A204.1 (cell line): ENCODE data around the gene FAM117B.
"Not testable (repeated sequence)": the region's sequence is repeated elsewhere in the genome, so short reads cannot be mapped to it uniquely, and the experiment has no call there.

ENCODE experiments used
- FAIRE-seq: peaks from 2 replicates; lab custom pipeline; 2012; peaks lifted over from hg19 to GRCh38; lab: Jason Lieb, UNC

FAM117B gene

DNA sequence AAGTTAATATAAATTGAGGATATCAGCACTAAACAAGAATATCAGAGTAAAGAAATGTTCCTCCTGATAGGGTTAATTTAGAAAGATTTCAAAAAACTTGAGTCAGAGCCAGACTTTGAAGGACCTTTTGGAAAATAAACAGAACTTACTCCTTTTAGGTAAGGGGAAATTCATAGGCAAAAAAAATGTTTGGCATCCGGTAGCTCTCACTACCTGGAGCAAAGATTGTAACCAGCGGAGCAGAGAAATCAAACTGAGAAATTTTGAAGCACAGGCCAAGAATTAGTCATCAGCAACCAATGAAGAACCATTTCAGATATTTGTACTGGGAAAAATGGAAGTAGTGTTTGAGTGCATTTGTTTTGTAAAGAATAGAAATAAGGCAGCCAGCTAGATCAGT is 123.8 kb downstream of the FAM117B start:
- FAIRE-seq, result no peak

DNA sequence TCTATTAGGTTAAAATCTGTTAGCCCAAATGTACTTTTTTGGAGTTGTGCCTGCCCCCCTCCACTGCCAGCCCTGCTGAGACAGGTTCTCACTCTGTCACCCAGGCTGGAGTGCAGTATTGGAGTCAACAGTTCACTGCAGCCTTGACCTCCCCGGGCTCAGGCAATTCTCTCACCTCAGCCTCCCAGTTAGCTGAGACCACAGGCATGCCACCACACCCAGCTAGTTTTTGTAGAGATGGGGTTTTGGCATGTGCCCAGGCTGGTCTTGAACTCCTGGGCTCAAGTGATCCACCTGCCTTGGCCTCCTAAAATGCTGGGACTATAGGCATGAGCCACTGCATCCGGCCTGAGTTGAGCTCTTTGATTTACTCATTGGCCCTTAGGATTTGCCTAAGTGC is 126.1 kb downstream of the FAM117B start:
- no peak for FAIRE-seq

DNA sequence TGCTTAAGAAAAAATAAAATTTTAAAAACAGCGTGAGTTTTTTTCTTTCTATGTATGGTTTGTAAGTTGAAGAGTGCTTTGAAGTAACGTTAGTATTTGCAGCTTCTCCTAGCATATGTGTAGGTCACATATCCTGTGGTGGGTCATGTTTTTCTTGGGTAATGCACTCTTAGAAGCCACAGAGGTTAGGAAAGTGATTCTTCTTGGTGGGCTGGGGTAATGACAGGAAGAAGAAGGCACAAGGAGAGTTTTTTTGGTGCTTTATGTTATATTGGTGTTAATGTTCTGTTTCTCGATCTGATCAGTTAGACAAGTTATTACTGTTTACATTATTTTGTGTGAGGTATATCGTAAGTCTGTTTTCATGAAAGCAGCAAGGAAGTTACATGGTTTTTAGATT is 127.8 kb downstream of the FAM117B start:
- no peak for FAIRE-seq

DNA sequence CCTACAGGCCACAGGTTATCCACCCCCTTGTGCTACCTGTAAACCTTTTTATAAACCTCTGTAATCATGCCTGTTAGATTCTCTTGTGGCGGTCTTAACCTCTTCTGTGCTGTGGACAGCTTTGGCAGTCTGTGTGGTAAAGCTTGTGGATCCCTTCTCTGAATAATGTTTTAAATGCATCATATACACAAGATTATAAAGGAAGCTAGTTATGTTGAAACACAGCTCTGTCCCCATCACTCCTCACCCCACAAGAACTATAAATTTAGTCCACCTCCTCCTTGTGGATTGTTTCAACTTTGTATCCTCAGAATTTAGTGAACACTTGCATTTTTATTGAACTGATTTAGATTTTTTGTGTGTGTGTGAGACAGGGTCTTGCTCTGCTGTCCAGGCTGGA is 129.1 kb downstream of the FAM117B start:
- FAIRE-seq, result no peak

DNA sequence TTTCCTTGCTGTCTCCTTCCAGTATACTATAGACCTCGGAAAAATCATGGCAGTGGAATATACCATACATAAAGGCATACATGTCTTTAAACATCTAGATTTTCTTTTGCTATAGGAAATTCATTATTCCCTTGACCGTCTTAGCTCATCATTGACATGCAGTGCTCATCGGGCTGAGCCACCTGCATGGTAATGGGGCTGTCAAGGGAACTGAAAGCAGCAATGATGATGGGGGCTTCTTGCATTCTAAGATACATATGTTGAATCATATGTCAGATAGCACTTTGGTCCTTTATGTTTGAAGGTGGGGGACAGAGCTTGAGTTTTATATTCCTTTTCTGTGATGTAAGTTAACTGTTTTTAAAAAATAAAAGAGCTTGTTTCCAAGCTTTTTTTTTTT is 130.2 kb downstream of the FAM117B start:
- no peak for FAIRE-seq

DNA sequence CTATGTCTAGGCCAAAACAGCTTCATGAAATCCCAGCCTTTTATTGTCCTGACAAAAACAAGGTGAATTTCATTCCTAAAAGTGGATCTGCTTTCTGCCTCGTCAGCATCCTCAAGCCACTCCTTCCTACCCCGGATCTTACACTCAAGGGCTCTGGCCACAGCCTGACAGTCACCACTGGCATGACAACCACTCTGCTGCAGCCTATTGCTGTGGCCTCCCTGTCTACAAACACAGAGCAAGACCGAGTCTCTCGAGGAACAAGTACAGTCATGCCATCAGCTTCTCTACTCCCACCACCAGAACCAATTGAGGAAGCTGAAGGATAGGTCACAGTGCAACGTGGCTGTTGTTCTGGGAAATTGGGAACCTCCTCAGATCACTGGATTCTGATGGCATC is 130.7 kb downstream of the FAM117B start:
- FAIRE-seq, result no peak

DNA sequence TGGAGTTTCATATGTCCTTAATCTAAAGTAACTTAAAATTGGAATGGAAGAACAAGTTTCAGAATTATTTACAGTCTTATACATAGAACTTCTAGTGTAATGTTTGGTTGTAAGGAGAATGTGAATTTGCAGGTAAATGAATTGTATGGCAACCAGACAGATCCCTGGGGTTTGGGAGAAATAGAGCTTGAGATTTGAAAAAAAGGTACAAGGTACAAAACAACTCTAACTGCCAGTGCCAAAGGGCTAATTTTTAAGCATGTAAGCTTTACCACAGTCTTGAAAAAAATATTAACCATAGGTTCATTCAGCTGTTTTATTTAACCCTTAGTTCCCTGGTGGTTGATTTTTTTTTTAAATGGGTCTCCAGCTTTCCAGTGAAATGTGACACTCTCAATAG is 133.5 kb downstream of the FAM117B start:
- FAIRE-seq, result no peak

DNA sequence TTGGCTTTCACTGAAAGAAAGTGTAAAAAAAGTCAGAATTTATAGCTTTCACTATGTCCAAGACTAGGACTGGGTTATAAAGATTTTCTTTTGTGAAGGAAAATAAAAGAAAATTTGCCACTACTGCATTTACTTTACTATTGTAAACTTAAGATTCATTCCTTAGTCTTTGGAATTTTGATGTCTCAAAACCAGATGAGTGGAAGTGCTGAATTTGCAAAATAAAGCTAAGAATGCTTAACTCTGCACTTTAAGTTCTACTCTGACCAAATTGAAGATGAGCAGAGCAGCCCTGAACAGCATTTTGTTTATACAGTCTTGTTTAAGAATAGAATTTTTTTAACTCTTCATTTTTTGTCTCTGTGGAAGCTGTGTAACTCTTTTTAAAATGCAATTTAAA is 134.4 kb downstream of the FAM117B start:
- FAIRE-seq, result no peak

DNA sequence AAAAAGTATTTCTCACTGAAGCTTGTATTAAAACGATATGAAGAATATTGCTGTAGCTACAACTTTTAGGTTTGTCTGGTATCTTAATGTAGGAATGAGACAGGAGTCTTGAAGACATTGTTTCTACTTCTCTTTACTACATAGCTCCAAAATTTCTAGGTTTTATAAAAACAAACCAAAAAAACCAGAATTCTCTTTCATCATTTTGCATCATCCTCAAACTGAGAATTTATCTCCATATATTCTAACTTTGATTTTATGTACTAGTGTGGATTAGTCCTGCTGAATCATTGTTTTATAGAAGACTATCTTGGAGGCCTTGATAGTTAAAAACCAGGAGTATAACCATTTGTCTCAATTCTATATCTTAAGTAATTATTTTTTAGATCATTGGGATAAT is 136.6 kb downstream of the FAM117B start:
- FAIRE-seq, result no peak

GRCh38 chr2:202771741-202772460 is 137.1 kb downstream of the FAM117B start:
- FAIRE-seq, result no peak

DNA sequence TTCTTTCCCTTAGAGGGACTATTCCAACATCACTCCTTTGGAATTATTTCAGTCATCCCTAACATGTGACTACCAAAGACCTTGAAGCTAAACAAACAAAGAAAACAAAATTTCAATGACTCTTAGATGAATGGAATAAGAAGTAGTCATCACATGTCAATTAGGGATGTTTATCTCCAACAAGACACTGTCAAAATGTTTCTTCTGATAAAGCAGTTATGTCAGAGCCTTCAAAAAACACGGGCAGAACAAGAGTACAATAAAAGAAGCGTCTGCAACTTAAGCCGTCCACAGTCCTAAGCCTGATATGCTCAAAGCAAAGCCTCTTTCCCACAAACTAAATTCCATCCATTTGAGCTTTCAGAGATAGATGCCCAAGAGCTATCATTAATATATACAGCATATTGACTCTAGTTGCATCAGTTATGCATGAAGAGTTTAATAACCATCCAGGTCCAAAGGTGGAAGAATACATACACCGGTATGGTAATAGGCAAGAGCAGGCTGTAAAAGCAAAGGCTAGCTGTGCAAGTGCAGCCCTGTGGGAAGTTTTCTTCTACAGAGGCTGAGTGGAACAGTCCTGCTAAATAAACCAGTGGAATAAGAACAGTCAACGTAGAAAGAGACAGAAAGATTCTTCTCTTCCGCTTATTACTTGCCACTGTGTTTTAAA is 138.7 kb downstream of the FAM117B start:
- no peak for FAIRE-seq

- FAIRE-seq, result no peak
Observed at GRCh38 chr2:202774104-202774503, 139.3 kb downstream of the FAM117B start.

DNA sequence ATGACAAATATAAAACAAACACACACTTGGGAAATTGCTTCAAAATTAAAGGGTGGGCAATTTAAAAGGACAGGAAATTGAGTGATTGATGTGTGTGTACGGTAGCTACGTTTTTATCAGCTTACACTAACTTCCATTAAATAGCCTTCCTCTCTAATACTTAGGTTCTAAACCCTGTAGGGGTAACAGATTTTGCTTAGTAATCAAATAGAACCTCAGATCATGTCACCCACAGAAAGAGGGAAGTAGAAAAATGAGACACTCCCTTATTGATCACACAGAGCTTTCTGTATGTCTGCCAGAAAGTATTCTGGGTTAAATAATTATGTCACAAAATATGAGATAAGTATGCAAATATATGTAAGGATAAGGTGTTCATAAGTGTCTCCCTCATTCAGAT is 143.4 kb downstream of the FAM117B start:
- no peak for FAIRE-seq

GRCh38 chr2:202780514-202781021 is 145.8 kb downstream of the FAM117B start:
- no peak for FAIRE-seq

DNA sequence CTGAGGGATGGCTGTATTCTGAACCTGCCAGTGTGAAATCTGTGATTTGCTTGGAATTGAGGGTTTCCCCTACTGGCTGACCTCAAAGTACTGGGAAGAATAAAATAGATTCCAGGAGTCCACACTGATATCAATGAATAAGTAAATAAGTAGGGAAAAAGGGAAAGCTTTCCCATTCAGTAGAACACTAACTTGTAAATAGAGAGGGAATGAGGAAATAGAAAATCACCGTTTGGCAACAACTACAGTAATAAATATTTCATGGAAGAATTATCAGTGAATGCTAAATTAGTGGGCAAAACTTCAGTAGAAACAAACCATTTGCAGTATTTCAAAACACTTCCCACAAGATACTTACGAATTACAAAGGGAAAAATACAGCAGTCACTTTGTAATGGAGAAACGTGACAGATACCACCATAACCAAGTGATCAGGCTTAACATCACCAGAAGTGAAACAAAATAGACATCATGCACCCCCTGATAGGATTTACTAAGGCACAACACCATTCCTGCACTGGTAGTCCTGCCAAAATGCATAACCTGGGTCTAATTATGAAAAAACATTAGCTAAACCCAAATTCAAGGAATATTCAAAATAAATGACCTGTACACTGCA is 148.3 kb downstream of the FAM117B start:
- FAIRE-seq, result no peak

- FAIRE-seq, result no peak
Observed at GRCh38 chr2:202786842-202787241, 152.1 kb downstream of the FAM117B start.

GRCh38 chr2:202790676-202791075 is 155.9 kb downstream of the FAM117B start:
- no peak for FAIRE-seq

DNA sequence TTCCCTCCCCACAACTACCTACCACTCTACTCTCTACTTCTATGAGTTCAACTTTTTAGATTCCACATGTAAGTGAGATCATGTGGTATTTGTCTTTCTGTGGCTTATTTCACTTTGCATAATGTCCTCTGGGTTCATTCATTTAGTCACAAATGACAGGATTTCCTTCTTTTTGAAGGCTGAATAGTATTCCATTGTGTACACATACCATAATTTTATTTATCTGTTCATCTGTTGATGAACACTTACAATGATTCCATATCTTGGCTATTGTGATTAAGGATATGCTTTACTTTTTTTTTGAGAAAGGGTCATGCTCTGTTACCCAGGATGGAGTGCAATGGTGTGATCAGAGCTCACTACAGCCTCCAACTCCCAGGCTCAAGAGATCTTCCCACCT is 163.2 kb downstream of the FAM117B start:
- no peak for FAIRE-seq

DNA sequence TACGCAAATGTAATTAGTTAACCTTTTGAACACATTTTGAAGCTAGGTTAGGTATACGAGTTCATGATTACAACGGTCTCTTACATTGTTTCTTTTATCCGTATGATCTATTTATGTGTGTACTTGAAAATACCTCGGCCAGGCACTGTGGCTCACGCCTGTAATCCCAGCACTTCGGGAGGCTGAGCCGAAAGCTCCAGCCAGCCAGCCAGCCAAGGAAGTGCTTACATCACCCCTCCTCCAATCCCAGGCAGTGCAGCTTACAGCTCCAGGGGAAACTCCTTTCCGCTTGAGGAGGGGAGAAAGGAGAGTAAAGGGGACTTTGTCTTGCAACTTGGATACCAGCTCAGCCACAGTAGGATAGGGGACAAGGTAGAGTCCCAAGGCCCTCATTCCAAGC is 171.1 kb downstream of the FAM117B start:
- FAIRE-seq, result not testable (repeated sequence)

- FAIRE-seq, result not testable (repeated sequence)
Observed at GRCh38 chr2:202807431-202808138, 172.8 kb downstream of the FAM117B start.

- no peak for FAIRE-seq
Observed at GRCh38 chr2:202808754-202809153, 174.0 kb downstream of the FAM117B start.

DNA sequence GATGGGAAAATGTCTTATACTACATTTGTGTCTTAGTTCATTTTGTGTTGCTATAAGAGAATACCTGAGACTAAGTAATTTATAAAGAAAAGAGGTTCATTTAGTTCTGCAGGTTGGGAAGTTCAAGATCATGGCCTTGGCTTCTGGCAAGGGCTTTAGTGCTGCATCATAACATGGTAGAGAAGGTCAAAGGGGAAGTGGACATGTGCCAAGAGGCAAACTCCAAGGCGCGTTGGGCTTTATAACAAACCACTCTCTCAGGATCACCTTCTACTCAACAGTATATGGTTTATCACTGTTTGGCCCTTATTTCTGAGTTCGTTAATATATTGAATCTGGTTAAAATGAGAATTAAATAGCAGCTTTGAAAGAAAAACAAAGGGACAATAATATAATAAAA is 178.6 kb downstream of the FAM117B start:
- no peak for FAIRE-seq

- no peak for FAIRE-seq
Observed at GRCh38 chr2:202814226-202814625, 179.5 kb downstream of the FAM117B start.
